NOMO-1 treated with DMSO at 0.1 percent for 48 hours (cell line): Measurements from ENCODE around the gene DKK3.

Experiments
- DNase-seq: peaks from one replicate; lab custom pipeline; 2025; ENCODE audit not compliant: unreplicated experiment; lab: John Stamatoyannopoulos, UW

Gene DKK3

DNA sequence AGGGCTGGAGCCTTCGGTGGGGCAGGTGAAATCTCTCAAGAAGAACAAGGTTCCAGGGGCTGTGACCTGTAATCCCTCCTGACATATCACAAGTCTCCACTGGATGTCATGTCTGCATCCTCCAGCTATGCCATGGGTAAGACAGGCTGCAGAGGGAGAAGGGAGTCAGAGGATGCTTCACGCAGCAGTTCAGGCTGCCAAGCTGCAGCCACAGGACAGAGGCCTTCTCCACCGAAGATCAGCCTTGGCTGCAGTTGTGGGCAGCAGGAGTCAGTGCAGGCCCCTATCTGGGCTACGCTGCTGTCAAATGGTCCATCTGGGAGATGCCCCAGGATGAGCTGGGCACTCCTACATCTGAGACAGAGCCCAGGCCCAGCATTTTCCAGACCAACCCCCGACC, 25.0 kb downstream of the DKK3 start:
- no peak for DNase-seq

GRCh38 chr11:11982975-11983374, 25.5 kb downstream of the DKK3 start:
- DNase-seq: no peak

- no peak for DNase-seq
Measured at GRCh38 chr11:11982461-11982860, 26.0 kb downstream of the DKK3 start.

DNA sequence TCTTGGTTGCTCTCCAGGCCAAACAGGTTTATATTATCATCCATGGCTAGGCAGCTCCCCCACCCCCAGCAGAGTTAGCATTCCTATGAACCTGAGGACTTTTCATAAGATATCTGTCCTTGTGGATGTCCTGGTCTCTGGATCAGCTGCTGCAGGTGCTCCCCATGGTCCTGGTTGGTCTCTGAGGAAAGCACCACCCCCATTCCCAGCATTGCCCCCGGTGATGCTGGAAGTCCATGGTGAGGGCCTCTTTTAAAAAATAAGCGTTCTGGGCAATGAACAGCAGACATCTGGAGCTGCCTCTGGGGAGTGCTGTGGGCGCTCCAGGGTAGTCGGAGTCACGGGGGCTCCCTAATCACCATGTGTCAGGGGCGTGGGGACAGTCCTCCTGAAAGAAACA, 26.6 kb downstream of the DKK3 start:
- DNase-seq: no peak

DNA sequence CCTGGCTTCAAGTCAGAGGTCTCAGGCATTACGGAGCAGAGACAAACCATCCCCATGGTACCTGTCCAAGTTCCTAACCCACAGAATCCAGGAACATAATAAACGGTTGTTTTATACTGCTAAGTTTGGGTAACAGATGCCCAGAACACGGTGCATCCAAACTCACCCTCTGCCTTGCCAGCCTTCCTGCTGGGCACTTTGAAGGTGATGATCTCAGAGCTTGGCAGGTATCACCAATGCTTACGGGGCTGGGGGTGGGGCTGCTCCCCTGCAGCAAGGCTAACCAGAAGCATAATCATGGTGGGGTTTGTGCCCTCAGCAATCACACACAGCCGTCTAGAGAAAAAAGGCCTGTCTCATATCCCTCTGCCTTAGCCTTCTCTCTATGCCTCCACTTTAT, 27.1 kb downstream of the DKK3 start:
- no peak for DNase-seq

- no peak for DNase-seq
Measured at GRCh38 chr11:11980841-11981308, 27.6 kb downstream of the DKK3 start.

- DNase-seq: no peak
Measured at GRCh38 chr11:11980200-11980599, 28.2 kb downstream of the DKK3 start.

DNA sequence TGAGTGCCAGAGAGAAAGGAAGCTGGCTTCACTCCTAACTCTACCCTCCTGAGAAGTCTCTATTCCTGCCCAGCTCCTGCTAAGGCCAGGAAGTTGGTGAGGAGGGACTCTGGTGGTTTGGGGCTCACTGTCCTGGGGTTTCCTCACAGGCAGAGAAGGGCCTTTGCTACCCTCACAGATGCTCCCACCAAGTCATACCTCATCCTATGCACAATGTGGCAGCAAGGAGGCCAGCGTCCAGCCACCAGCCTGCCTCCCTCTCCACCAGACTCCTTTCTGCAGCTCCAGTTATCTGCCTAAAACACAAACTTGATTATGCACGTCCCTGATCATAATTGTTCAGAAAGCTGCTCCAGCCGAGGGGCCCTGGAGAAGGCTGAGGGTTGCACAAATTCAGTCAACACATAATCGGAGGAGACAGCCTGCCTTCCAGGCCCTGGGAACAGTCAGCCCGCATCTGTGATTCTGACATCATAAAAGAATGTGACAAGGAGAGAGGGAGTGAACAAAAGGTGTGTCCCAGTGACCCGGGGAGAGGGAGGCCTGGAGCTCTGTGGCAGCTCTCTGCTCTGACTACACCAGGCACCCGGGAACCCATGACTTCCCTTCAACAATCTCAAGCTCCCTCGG, 28.8 kb downstream of the DKK3 start:
- DNase-seq: no peak

GRCh38 chr11:11978792-11979487, 29.5 kb downstream of the DKK3 start:
- no peak for DNase-seq

DNA sequence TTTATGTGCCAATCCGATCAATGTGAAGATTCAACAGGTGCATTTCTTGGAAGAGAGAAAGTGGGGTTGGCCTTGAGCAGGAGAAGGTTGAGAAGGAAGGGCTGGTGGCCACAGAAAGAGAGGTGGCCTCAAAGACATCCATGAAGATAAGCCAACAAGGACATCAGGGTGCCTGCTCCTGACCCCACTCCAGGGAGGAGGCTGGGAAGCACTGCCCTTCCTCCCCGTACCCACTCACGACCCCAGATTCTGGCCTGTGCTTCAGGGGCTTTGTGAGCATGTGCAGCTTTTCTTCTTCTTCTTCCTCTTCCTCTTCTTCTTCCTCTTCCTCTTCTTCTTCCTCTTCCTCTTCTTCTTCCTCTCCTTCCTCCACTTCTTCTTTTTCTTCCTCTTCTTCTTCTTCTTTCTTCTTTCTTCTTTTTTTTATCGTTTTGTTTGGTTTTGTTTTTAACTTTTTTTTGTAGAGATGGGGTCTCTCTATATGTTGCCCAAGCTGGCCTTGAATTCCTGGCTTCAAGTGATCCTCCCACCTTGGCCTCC, 30.3 kb downstream of the DKK3 start:
- DNase-seq: no peak

DNA sequence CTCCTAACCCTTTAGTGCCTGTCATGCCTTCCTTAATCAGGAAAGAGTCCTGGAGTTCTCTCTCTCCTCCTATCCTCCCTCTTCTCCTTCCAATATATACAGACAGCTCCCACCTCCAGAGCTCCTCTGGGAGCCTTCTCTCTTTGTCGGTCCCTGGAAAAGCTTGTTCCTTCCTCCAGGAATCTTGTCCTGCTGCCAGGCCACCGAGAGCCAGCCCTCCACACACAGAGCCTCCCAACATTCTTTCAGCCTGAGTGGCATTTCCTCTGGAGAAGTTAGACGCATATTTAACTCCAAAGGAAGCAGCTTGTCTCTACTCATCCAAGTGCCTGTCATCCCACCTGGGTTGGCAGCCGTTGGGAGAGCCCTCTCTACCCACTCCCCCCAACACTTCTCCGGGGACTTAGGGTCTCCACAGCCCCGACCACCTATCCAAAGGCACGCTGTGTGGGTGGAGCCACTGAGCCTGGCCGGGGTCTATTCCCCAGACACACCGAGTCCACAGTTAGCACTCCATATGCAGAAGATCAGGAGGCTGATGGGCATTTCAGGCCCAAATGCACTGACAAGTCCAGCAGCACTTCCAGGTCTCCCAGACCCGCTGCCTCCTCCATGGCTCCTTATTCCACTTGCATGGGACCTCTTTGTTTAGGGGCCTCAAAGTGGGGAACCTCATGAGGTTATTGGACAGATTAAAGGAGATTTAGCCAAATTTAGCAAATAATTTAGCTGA, 31.1 kb downstream of the DKK3 start:
- DNase-seq: no peak

DNA sequence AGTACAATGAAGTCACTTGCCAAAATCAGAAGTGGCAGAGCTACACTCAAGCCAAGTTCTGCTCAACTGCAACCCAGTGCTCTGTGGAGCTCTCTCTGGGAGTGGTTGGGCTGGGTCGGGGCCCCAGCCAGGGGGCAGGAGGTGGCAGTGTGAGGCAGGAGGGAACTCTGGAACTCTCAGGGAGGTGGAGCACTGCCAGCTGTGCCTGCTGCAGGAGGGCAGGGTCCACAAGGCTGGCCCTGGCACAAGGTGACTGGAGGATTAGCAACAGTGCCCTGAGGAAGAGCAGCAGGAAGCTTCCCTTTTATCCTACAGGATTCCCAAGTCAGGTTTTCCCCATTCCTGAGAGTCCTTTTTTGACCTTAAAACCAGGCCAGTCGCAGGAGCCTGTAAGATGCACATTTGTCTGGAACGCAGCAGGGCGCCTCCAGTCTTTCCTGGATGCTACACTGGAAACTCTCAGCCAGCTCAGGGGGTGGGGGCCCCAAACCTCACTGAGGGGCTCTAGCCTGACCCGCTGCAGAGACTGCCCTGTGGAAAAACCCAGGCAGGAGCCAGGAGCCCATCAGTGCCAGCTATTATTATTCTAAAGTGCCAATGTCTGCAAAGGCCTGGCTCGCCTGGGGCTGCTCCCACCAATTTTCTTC, 31.8 kb downstream of the DKK3 start:
- no peak for DNase-seq

- DNase-seq: no peak
Measured at GRCh38 chr11:11975201-11976092, 33.0 kb downstream of the DKK3 start.

DNA sequence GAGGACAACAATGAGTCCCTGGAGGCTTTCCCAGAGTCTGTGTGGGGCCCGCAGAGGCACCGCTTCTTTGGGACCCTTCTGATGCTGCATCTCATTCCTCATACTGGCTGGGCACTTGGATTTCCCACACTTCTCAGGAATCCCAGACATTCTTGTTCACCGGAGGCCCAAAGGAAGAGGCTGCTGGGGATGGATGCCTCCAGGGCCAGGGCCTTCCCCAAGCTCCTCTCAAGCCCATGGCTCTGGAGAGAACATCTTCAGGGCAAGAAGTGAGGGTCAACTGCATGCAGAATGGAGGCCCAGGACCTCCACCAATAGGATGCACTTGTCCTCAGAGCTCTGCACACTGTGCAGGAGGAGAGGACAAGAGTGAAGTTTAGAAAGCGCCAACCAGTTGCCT, 34.6 kb downstream of the DKK3 start:
- DNase-seq: no peak

DNA sequence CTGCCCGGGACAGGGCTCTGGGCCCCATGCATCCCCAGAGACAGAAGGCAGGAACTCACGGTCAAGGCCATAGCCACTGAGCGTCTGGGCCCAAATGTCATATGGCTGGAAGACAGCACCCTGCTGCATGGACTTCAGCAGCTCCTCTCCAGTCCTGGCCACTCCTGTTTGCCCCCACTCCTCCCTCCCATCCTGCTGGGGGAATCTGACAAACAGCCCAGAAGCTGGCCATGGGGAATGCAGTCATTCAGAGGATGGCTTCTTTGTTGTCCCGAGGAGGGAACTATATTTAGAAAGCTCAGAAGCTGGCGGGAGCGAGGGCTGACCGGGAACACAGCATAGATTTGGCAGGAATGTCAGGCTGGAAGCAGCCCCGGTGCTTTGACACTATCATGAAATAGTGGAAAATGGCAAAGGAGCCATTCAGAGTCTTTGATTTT, 35.0 kb downstream of the DKK3 start:
- no peak for DNase-seq

DNA sequence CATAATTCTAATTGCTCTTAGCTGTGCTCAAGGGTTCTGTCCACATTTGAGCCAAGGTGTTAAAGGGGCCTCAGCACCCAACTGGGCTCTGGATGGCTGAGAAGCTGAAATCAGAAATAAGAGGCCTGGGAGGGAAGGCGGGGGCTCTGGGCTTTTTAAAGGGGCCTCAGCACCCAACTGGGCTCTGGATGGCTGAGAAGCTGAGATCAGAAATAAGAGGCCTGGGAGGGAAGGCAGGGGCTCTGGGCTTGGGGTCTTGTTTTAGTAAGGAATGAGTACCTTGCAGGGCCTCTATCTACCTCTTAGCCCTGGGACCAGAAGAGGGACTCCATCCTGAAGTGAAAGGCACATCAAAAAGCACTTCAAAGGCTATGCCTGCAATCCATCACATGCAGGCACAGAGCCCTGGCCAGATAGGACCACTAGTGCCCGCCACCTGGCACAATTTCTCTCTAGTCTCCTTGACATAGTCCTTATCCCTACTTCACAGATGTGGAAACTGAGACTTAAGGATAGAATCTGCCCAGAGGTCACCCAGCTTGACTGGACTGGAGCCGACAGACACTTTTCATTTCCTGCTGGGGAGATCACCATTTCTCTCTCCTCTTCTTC, 35.6 kb downstream of the DKK3 start:
- no peak for DNase-seq

- no peak for DNase-seq
Measured at GRCh38 chr11:11971906-11972547, 36.4 kb downstream of the DKK3 start.

GRCh38 chr11:11970556-11970955, 37.9 kb downstream of the DKK3 start:
- no peak for DNase-seq
